Skeletal muscle satellite cell (primary cell): ENCODE measurements around the gene TPM1.
A peak's percentile ranks its signal among the peaks of the same experiment; 100 is the strongest.

ENCODE experiments used
- H3K27me3 ChIP-seq: 2 replicates; pipeline ENCODE4 v1.7.0; 2013; ENCODE audit warnings: low read length; ENCODE audit not compliant: control insufficient read depth, insufficient read depth
- H3K36me3 ChIP-seq: 2 replicates; pipeline ENCODE4 v1.7.0; 2013; ENCODE audit warnings: mild to moderate bottlenecking, control low read depth, low read length; ENCODE audit not compliant: insufficient read depth
- H3K4me1 ChIP-seq: 2 replicates; pipeline ENCODE4 v1.7.0; 2013; ENCODE audit warnings: low read length; ENCODE audit not compliant: control insufficient read depth, insufficient read depth
- H3K4me2 ChIP-seq: 2 replicates; pipeline ENCODE4 v1.7.0; 2013; ENCODE audit warnings: mild to moderate bottlenecking, low read length
- H3K4me3 ChIP-seq: 2 replicates; pipeline ENCODE4 v1.7.0; 2013; ENCODE audit warnings: low read length
- H3K9ac ChIP-seq: 2 replicates; pipeline ENCODE4 v1.7.0; 2013; ENCODE audit warnings: mild to moderate bottlenecking, low read depth, low read length, moderate library complexity
- H3K9me3 ChIP-seq: replicated peaks from 2 replicates; pipeline ENCODE4 v1.7.0; 2013; ENCODE audit warnings: mild to moderate bottlenecking, control low read depth, low read length

Gene TPM1

DNA sequence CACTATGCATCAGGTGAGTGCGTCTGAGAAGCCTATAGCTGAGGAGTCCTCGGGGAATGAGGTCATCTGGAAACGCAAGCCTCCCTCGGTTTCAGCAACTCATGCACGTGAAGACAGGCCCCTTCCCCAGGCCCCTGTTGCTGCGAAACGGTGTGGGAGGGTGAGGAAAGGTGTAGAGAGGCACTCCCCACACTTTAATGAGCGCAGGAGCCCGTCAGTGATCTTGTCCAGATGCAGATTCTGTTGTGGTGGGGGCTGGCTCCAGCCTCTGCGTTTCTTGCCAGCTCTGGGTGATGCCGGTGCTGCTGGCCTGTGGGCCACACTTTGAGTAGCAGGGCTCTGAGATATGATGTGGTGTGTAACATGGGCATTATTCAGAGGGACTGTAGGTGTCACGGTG lies 40.5 kb downstream of the TPM1 start:
- no peak overlapping the region for H3K4me2 ChIP-seq
- H3K9ac ChIP-seq, result no peak overlapping the region
- no peak overlapping the region for H3K4me3 ChIP-seq
- no peaks in the 10 kb centered on the region for H3K9me3 ChIP-seq
- peaks cover 14% of the 10 kb centered on the region for H3K4me1 ChIP-seq
- H3K36me3 ChIP-seq, result no peaks in the 10 kb centered on the region
- H3K27me3 ChIP-seq, result no peaks in the 10 kb centered on the region

- Histone ChIP-seq H3K36me3 (no peaks in the 10 kb centered on the region), H3K9me3 (no peaks in the 10 kb centered on the region), H3K9ac (no peak overlapping the region), H3K4me1 (peaks cover 14% of the 10 kb centered on the region), H3K4me2 (no peak overlapping the region), H3K27me3 (no peaks in the 10 kb centered on the region), H3K4me3 (no peak overlapping the region)
Observed at GRCh38 chr15:63083541-63083940, 41.0 kb downstream of the TPM1 start.

- H3K9ac ChIP-seq, result no peak overlapping the region
- H3K9me3 ChIP-seq, result no peaks in the 10 kb centered on the region
- H3K4me3 ChIP-seq, result no peak overlapping the region
- no peak overlapping the region for H3K4me2 ChIP-seq
- H3K4me1 ChIP-seq, result peaks cover 26% of the 10 kb centered on the region
- no peaks in the 10 kb centered on the region for H3K36me3 ChIP-seq
- H3K27me3 ChIP-seq, result no peaks in the 10 kb centered on the region
Observed at GRCh38 chr15:63084806-63085205, 42.3 kb downstream of the TPM1 start.

- peaks cover 24% of the 10 kb centered on the region for H3K4me1 ChIP-seq
- H3K36me3 ChIP-seq, result no peaks in the 10 kb centered on the region
- no peaks in the 10 kb centered on the region for H3K27me3 ChIP-seq
- no peak overlapping the region for H3K4me2 ChIP-seq
- H3K9me3 ChIP-seq, result no peaks in the 10 kb centered on the region
- no peak overlapping the region for H3K9ac ChIP-seq
- H3K4me3 ChIP-seq, result no peak overlapping the region
Observed at GRCh38 chr15:63085289-63085688, 42.7 kb downstream of the TPM1 start.

DNA sequence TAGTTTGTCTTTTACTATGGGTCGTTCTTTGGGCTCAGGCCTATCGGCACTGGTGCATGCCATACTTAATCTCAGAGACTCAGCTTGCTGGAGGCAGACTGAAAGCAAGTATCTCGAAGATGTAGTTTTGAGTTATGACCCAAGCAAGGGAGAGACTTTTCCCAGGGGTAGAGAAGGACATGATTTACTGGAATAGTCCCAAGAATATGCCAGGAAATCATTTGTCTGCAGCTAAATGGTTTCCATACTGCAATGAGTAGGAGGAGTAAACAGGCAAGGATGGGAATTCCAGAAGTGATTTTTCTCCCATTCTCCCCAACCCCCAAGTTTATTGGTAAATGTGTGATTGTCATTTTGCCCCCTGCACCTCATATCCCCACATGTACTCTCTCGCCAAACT lies 43.7 kb downstream of the TPM1 start:
- H3K4me3 ChIP-seq, result no peak overlapping the region
- H3K9me3 ChIP-seq, result no peaks in the 10 kb centered on the region
- no peaks in the 10 kb centered on the region for H3K36me3 ChIP-seq
- no peaks in the 10 kb centered on the region for H3K27me3 ChIP-seq
- H3K4me2 ChIP-seq, result no peak overlapping the region
- peaks cover 18% of the 10 kb centered on the region for H3K4me1 ChIP-seq
- H3K9ac ChIP-seq, result no peak overlapping the region

- no peak overlapping the region for H3K9ac ChIP-seq
- no peak overlapping the region for H3K4me3 ChIP-seq
- H3K4me1 ChIP-seq, result peaks cover 18% of the 10 kb centered on the region
Observed at GRCh38 chr15:63086947-63087346, 44.4 kb downstream of the TPM1 start.

GRCh38 chr15:63088533-63089245 lies 46.1 kb downstream of the TPM1 start:
- Histone ChIP-seq H3K9me3 (no peaks in the 10 kb centered on the region), H3K36me3 (no peaks in the 10 kb centered on the region), H3K4me2 (peak overlapping the region; percentile 11), H3K4me3 (no peak overlapping the region), H3K4me1 (peaks cover 19% of the 10 kb centered on the region), H3K9ac (peak overlapping the region; percentile 30), H3K27me3 (no peaks in the 10 kb centered on the region)

More at GRCh38 chr15:63086947-63087346, 44.4 kb downstream of the TPM1 start:
- Histone ChIP-seq H3K36me3 (no peaks in the 10 kb centered on the region), H3K9me3 (no peaks in the 10 kb centered on the region), H3K4me2 (no peak overlapping the region), H3K27me3 (no peaks in the 10 kb centered on the region)

GRCh38 chr15:63089260-63090043 lies 46.9 kb downstream of the TPM1 start:
- Histone ChIP-seq H3K9ac (peak overlapping the region; percentile 30), H3K9me3 (no peaks in the 10 kb centered on the region), H3K4me1 (peaks cover 27% of the 10 kb centered on the region), H3K36me3 (no peaks in the 10 kb centered on the region), H3K27me3 (no peaks in the 10 kb centered on the region), H3K4me2 (peak overlapping the region; percentile 11), H3K4me3 (no peak overlapping the region)

DNA sequence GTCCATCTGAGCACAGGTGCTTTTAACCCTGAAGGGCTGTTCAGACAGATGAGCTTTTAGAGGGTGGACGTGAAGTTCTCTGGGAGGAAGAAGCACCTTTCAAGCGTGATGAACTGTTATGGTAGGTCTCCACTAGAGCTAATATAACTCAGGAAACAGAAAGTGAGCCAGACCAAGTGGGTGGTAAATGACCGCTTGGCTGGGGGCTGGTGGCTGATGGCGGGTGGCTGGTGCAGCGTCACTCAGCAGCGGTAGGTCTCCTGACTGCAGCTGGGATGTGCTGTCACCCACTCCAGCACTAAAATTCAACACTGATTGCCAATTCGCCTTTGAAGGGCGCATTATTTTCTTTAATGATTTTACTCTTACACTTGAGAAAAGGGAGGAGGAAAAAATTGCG lies 47.9 kb downstream of the TPM1 start:
- H3K4me1 ChIP-seq, result peaks cover 36% of the 10 kb centered on the region
- H3K36me3 ChIP-seq, result no peaks in the 10 kb centered on the region
- H3K4me2 ChIP-seq, result no peak overlapping the region
- no peaks in the 10 kb centered on the region for H3K27me3 ChIP-seq
- H3K9ac ChIP-seq, result no peak overlapping the region
- H3K4me3 ChIP-seq, result no peak overlapping the region
- no peaks in the 10 kb centered on the region for H3K9me3 ChIP-seq

- Histone ChIP-seq H3K27me3 (no peaks in the 10 kb centered on the region), H3K4me3 (no peak overlapping the region), H3K4me2 (no peak overlapping the region), H3K9ac (no peak overlapping the region), H3K36me3 (no peaks in the 10 kb centered on the region), H3K4me1 (peaks cover 37% of the 10 kb centered on the region), H3K9me3 (no peaks in the 10 kb centered on the region)
Observed at GRCh38 chr15:63090887-63091286, 48.3 kb downstream of the TPM1 start.

GRCh38 chr15:63091679-63092446 lies 49.3 kb downstream of the TPM1 start:
- no peak overlapping the region for H3K4me3 ChIP-seq
- H3K9me3 ChIP-seq, result no peaks in the 10 kb centered on the region
- H3K4me1 ChIP-seq, result peaks cover 43% of the 10 kb centered on the region
- H3K36me3 ChIP-seq, result no peaks in the 10 kb centered on the region
- no peaks in the 10 kb centered on the region for H3K27me3 ChIP-seq
- no peak overlapping the region for H3K9ac ChIP-seq
- no peak overlapping the region for H3K4me2 ChIP-seq
